Large intestine (tissue), 3 donors: ENCODE results near the gene VPS26B. TPM values are rescaled to one million over a fixed set of nuclear protein-coding genes. Genes with fewer than 3 reads are reported as not detected.

Experiments
- DNase-seq, 2 donors: peaks; one replicate each; pipeline versions ENCODE4 v3.0.0 to v3.0.0-alpha.2; 2013
- H3K27ac ChIP-seq: one replicate; pipeline ENCODE4 v1.5.1; 2013; ENCODE audit warnings: low read length
- H3K27me3 ChIP-seq: 2 replicates; pipeline ENCODE4 v1.6.1; 2013; ENCODE audit warnings: low read length; ENCODE audit not compliant: control insufficient read depth, insufficient read depth
- H3K36me3 ChIP-seq: 2 replicates; pipeline ENCODE4 v1.6.1; 2013; ENCODE audit warnings: low read length; ENCODE audit not compliant: control insufficient read depth, insufficient read depth
- H3K4me1 ChIP-seq: one replicate; pipeline ENCODE4 v1.6.1; 2013; ENCODE audit warnings: low read length; ENCODE audit not compliant: control insufficient read depth, insufficient read depth
- H3K4me3 ChIP-seq: one replicate; pipeline ENCODE4 v1.5.1; 2013; ENCODE audit warnings: low read length
- H3K9me3 ChIP-seq: one replicate; pipeline ENCODE4 v1.6.1; 2013; ENCODE audit warnings: mild to moderate bottlenecking, low read depth, low read length, moderate library complexity; ENCODE audit not compliant: control insufficient read depth
- WGBS: methylation state at CpG from one replicate; pipeline ENCODE4 v1.1.5; 2013; ENCODE audit warnings: low lambda C conversion rate; ENCODE audit not compliant: insufficient coverage; 5-methylcytosine and 5-hydroxymethylcytosine counted together
- polyA plus RNA-seq: library from polyadenylated mRNA; unstranded; fragments of 120-200 nt; gene quantifications from one replicate; pipeline ENCODE4 v1.2.1, GENCODE V29; 2013

The VPS26B gene
- polyA plus RNA-seq, 1 donor, result 49.7 TPM

- Histone ChIP-seq H3K4me1 (no peaks in the 10 kb centered on the region), H3K27ac (no peak overlapping the region), H3K36me3 (peaks cover 61% of the 10 kb centered on the region), H3K27me3 (no peaks in the 10 kb centered on the region), H3K4me3 (no peak overlapping the region), H3K9me3 (no peaks in the 10 kb centered on the region)
- 89% methylated on average over 1 of the region's 9 CpGs for WGBS
- DNase-seq, result no peak
These were observed 18.7 kb upstream of the VPS26B start for GRCh38 chr11:134205729-134206128.

GRCh38 chr11:134206185-134206584 is 18.3 kb upstream of the VPS26B start:
- Histone ChIP-seq H3K36me3 (peaks cover 59% of the 10 kb centered on the region), H3K4me1 (no peaks in the 10 kb centered on the region)
- WGBS, result no CpG with 5 or more reads among the region's 5 CpGs

GRCh38 chr11:134207538-134208239 is 16.8 kb upstream of the VPS26B start:
- Histone ChIP-seq H3K27ac (no peak overlapping the region), H3K9me3 (no peaks in the 10 kb centered on the region), H3K36me3 (peaks cover 47% of the 10 kb centered on the region), H3K4me1 (no peaks in the 10 kb centered on the region), H3K4me3 (no peak overlapping the region), H3K27me3 (no peaks in the 10 kb centered on the region)
- DNase-seq, result no peak
- 100% methylated on average over 1 of the region's 16 CpGs for WGBS

More at GRCh38 chr11:134206185-134206584, 18.3 kb upstream of the VPS26B start:
- Histone ChIP-seq H3K4me3 (no peak overlapping the region), H3K27me3 (no peaks in the 10 kb centered on the region), H3K9me3 (no peaks in the 10 kb centered on the region), H3K27ac (no peak overlapping the region)
- no peak for DNase-seq

- Histone ChIP-seq H3K9me3 (no peaks in the 10 kb centered on the region), H3K27ac (no peak overlapping the region), H3K27me3 (no peaks in the 10 kb centered on the region), H3K4me3 (no peak overlapping the region), H3K36me3 (peaks cover 21% of the 10 kb centered on the region), H3K4me1 (no peaks in the 10 kb centered on the region)
- 100% methylated on average over 1 of the region's 7 CpGs for WGBS
- DNase-seq, result no peak
These were observed 8.6 kb upstream of the VPS26B start for GRCh38 chr11:134215836-134216235.

GRCh38 chr11:134216816-134217215 is 7.7 kb upstream of the VPS26B start:
- Histone ChIP-seq H3K27me3 (no peaks in the 10 kb centered on the region), H3K36me3 (peaks cover 21% of the 10 kb centered on the region), H3K4me1 (no peaks in the 10 kb centered on the region), H3K9me3 (no peaks in the 10 kb centered on the region), H3K4me3 (no peak overlapping the region), H3K27ac (no peak overlapping the region)
- DNase-seq, result no peak
- WGBS, result no CpG with 5 or more reads among the region's 3 CpGs

GRCh38 chr11:134223121-134223520 is 1.4 kb upstream of the VPS26B start:
- no peaks in the 10 kb centered on the region for H3K4me1 ChIP-seq
- H3K9me3 ChIP-seq, result no peaks in the 10 kb centered on the region
- H3K27ac ChIP-seq, result no peak overlapping the region
- peaks cover 16% of the 10 kb centered on the region for H3K36me3 ChIP-seq
- H3K27me3 ChIP-seq, result no peaks in the 10 kb centered on the region
- peak in 1 of 2 donors; percentile 11 for DNase-seq
- H3K4me3 ChIP-seq, result peak overlapping the region; percentile 61
- 0% methylated on average over 1 of the region's 5 CpGs for WGBS

GRCh38 chr11:134224710-134225664 is 516 bp downstream of the VPS26B start:
- H3K27ac ChIP-seq, result peak overlapping the region; percentile 20
- H3K4me1 ChIP-seq, result no peaks in the 10 kb centered on the region
- H3K36me3 ChIP-seq, result peaks cover 6% of the 10 kb centered on the region
- DNase-seq, result peak; percentile 20 to 43
- peak overlapping the region; percentile 83 for H3K4me3 ChIP-seq
- no peaks in the 10 kb centered on the region for H3K27me3 ChIP-seq
- no CpG with 5 or more reads among the region's 93 CpGs for WGBS
- no peaks in the 10 kb centered on the region for H3K9me3 ChIP-seq

GRCh38 chr11:134226806-134227325 is 2.4 kb downstream of the VPS26B start:
- peaks cover 12% of the 10 kb centered on the region for H3K36me3 ChIP-seq
- no peak overlapping the region for H3K4me3 ChIP-seq
- no peak overlapping the region for H3K27ac ChIP-seq
- 87% methylated on average over 2 of the region's 5 CpGs for WGBS
- no peaks in the 10 kb centered on the region for H3K27me3 ChIP-seq
- DNase-seq, result no peak
- H3K9me3 ChIP-seq, result no peaks in the 10 kb centered on the region
- no peaks in the 10 kb centered on the region for H3K4me1 ChIP-seq

GRCh38 chr11:134228625-134229024 is 4.2 kb downstream of the VPS26B start:
- no peak for DNase-seq
- H3K4me1 ChIP-seq, result no peaks in the 10 kb centered on the region
- H3K4me3 ChIP-seq, result no peak overlapping the region
- H3K27me3 ChIP-seq, result no peaks in the 10 kb centered on the region
- WGBS, result 65% methylated on average over 2 of the region's 6 CpGs
- H3K27ac ChIP-seq, result no peak overlapping the region
- no peaks in the 10 kb centered on the region for H3K9me3 ChIP-seq
- peaks cover 15% of the 10 kb centered on the region for H3K36me3 ChIP-seq

GRCh38 chr11:134229126-134229790 is 4.8 kb downstream of the VPS26B start:
- DNase-seq, result no peak
- peaks cover 17% of the 10 kb centered on the region for H3K36me3 ChIP-seq
- no CpG with 5 or more reads among the region's 6 CpGs for WGBS
- no peaks in the 10 kb centered on the region for H3K27me3 ChIP-seq
- H3K9me3 ChIP-seq, result no peaks in the 10 kb centered on the region
- H3K4me1 ChIP-seq, result no peaks in the 10 kb centered on the region
- H3K4me3 ChIP-seq, result no peak overlapping the region
- H3K27ac ChIP-seq, result no peak overlapping the region
